Measurements from ENCODE around the gene RAB13.

- no peak for TF ChIP-seq POLR2A (IDR thresholded peaks at IDR 0.05)
- TF ChIP-seq, protein P1, sequence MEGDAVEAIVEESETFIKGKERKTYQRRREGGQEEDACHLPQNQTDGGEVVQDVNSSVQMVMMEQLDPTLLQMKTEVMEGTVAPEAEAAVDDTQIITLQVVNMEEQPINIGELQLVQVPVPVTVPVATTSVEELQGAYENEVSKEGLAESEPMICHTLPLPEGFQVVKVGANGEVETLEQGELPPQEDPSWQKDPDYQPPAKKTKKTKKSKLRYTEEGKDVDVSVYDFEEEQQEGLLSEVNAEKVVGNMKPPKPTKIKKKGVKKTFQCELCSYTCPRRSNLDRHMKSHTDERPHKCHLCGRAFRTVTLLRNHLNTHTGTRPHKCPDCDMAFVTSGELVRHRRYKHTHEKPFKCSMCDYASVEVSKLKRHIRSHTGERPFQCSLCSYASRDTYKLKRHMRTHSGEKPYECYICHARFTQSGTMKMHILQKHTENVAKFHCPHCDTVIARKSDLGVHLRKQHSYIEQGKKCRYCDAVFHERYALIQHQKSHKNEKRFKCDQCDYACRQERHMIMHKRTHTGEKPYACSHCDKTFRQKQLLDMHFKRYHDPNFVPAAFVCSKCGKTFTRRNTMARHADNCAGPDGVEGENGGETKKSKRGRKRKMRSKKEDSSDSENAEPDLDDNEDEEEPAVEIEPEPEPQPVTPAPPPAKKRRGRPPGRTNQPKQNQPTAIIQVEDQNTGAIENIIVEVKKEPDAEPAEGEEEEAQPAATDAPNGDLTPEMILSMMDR (IDR thresholded peaks at IDR 0.05), result no peak
Observed at GRCh38 chr1:154014154-154014907, 28.2 kb upstream of the RAB13 start.
